Ammon's horn (tissue), 1 donor: ENCODE data around the gene ZFP90.
A peak's percentile ranks its signal among the peaks of the same experiment; 100 is the strongest.

Experiments used
- DNase-seq: peaks from one replicate; pipeline ENCODE4 v3.0.0-alpha.2; 2016; ENCODE audit warnings: low spot score

ZFP90 gene

GRCh38 chr16:68590201-68590994, 51.3 kb downstream of the ZFP90 start:
- DNase-seq = peak; percentile 36

- no peak for DNase-seq
Observed at GRCh38 chr16:68592466-68593337, 53.6 kb downstream of the ZFP90 start.

GRCh38 chr16:68596266-68596665, 57.2 kb downstream of the ZFP90 start:
- DNase-seq = no peak

- DNase-seq = no peak
Observed at GRCh38 chr16:68599586-68599985, 60.5 kb downstream of the ZFP90 start.

GRCh38 chr16:68605746-68606145, 66.7 kb downstream of the ZFP90 start:
- DNase-seq = no peak

- DNase-seq = no peak
Observed at GRCh38 chr16:68607443-68607842, 68.4 kb downstream of the ZFP90 start.

- no peak for DNase-seq
Observed at GRCh38 chr16:68608330-68608729, 69.2 kb downstream of the ZFP90 start.

GRCh38 chr16:68612996-68613395, 73.9 kb downstream of the ZFP90 start:
- DNase-seq = no peak

GRCh38 chr16:68617734-68618133, 78.6 kb downstream of the ZFP90 start:
- DNase-seq = no peak
